Stimulated activated CD8-positive, alpha-beta memory T cell treated with anti-CD3 and anti-CD28 coated beads, Interleukin-4, amount 100 ng/mL, for 4 hours (primary cell): ENCODE data around the gene ZBTB42.
A peak's percentile ranks its signal among the peaks of the same experiment; 100 is the strongest.
"Not testable (repeated sequence)": the region's sequence is repeated elsewhere in the genome, so short reads cannot be mapped to it uniquely, and the experiment has no call there.

Experiments
- DNase-seq, 2 donors: peaks; one replicate each; pipeline ENCODE4 v3.0.0-alpha.2; 2020; ENCODE audit warnings: low read depth in 2 of 2, low spot score in 1 of 2

The ZBTB42 gene

DNA sequence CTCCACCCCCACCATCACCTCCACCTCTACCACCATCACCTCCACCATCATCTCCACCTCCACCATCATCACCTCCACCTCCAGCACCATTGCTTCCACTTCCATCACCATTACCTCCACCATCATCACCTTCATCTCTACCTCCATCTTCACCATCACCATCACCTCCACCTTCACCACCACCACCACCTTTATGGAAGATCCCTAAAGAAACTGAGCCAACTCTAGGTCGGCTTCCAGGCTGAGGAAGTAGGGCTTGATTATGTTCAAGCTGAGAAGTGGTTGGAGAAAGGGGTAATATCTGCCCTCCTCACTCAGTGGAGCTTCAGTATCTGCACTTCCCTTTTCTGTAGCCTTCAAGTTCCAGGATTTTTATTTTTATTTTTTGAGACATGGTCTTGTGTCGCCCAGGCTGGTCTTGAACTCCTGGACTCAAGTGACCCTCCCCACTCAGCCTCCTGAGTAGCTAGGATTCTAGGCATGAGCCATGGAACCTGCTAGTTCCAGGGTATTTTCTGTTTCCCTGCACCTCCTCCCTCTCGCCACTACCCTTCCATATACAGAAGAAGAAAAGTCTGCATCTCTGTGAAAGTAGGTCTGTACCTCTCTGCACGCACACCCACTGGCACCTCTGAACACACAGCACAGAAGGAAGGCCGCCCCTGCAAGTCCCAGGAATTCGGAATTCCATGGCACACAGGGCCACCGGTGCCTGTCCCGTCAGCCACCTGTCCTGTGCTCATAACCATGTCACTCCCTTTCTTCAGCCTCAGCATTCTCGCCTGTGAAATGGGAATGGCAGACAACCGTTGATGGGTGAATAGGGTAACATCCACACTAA lies 5.9 kb downstream of the ZBTB42 start:
- DNase-seq: no peak

DNA sequence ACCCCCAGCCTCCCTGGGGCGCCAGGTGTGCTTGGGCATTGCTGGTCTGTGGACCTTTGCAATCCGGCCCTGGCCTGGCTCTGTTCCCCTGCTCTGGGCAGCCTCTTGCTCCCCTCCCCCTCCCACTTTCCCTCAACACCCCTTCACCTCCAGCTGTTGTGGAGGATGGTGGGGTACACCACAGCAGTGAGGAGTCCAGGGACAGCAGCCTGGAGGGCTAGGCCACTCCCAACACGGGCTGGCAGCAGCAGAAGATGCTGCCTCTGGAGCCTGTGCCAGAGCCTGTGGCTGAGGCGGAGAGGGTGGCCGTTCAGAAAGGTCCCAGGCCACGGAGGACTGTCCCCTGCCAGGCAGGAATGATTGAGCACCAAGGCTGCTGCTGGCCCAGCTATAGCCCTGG lies 7.6 kb downstream of the ZBTB42 start:
- no peak for DNase-seq

DNA sequence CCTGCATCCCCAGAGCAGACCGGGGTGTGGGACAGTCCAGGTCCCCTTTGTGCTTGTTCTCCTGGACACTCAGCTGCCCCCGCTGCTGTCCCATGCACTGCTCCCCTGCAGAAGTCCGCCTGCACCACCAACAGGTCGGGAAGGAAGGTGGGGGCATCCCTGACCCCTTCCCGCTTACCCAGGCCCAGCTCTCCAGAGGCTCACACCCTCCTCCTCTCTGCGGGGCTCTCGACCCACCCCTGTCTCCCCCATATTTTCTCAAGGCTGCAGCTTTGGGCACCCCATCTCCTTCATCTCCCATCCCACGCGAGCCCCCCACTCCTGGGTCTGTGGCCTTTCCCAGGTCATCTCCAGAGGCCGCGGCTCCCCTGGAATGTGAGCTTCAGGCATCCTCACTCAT lies 9.4 kb downstream of the ZBTB42 start:
- DNase-seq: no peak

DNA sequence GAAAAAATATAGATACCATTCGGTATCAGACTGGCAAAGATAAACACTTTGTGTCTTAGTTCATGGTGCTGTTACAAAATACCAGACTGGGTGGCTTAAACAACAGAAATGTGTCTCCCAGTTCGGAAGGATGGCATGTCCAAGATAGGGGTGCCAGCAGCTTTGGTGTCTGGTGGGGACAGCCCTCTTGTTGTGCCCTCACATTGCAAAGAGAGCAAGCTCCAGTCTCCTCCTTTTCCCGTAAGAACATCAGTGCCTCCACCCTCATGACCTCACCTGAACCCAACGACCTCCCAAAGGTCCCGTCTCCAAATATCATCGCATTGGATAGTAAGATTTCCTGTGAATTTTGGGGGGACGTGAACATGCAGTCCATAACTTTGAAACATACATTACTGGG lies 12.4 kb downstream of the ZBTB42 start:
- DNase-seq: no peak

DNA sequence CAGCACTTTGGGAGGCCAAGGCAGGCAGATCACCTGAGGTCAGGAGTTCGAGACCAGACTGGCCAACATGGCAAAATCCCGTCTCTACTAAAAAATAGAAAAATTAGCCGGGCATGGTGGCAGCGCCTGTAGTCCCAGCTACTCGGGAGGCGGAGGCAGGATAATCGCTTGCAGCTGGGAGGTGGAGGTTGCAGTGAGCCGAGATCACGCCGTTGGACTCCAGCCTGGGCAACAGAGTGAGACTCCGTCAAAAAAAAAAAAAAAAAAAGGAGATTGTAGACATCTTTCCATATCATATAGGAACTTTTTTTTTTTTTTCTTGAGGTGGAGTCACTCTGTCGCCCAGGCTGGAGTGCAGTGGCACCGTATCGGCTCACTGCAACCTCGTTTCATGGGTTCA lies 13.8 kb downstream of the ZBTB42 start:
- DNase-seq: not testable (repeated sequence)

DNA sequence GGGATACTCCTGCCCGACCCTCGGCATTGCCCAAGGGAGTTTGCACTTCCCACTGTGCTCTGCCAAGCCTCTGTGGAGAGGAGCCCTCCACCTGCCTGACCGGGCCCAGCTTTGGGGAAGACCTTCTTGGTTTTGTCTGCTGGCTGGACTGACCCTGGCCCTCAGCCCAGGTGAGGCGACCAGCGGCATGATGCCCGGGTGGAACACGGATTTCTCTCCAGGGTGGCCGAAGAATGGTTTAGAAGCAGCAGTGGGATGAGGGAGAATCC lies 15.6 kb downstream of the ZBTB42 start:
- DNase-seq: no peak

DNA sequence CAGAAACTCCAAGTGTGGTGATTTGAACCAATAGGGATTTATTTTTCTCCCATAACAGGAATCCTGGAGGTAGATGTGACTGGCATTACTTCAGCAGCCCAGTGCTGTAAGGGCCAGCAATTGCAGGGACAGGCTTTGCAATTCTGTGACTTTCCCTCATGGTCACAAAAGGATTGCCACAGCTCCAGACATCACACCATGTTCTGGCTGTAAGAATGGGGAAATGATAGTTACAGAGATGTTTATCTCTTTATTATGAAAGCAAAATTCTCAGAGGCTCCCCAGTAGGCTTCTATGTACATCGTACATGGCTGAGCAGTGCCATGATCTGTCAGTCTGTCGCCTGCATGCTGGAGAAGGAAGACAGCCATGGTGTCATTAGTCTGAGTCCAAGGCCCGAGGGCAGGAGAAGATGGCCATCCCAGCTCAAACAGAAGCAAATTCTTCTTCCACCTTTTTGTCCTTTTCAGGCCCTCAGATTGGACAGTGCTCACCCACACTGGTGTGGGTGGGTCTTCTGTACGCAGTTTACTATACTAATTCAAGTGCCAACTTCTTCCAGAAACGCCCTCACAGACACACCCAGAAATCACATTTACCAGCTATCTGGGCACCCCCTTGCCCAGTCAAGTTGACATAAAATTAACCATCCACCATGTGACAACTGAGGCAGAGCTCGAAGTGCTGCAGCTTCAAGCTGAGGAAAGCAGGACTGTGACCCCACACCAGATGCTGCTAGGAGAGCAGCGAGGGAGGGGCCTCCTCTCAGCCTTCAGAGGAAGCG lies 17.2 kb downstream of the ZBTB42 start:
- no peak for DNase-seq

DNA sequence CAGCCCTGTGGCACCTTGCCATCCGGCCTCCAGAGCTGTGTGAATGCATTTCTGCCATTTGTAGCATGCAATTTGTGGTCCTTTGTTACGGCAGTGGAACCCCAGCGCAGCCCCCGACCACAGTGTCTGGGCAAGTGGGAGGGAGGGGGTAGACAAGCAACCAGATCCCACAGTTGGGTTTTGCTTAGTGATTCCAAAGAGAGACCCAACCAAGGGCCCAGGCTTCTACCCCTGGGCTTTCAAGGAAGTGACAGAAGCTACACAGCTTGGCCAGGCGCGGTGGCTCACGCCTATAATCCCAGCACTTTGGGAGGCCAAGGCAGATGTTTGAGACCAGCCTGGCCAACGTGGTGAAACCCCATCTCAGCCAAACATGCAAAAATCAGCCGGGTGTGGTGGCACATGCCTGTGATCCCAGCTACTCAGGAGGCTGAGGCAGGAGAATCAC lies 17.8 kb downstream of the ZBTB42 start:
- DNase-seq: no peak

DNA sequence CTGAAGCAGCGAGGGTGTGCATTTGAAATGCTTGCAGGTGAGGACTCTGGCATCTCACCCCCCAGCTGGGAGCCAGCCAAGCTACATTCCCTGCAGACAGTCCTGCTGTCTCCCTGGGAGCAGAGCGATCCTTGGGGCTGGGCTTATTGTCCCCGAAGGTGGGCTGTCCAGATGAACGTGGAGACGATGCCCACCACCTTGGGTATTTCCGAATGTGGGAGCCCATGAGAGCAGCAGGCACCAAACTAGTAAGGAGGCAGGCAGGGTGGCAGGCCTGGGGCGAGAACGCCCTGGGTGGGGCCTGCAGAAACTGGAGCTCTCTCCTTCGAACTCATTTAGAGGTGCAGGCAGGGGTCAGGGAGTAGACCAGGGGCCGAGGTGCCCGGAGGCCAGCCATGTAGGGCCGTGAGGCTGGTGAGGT lies 18.5 kb downstream of the ZBTB42 start:
- DNase-seq: no peak

DNA sequence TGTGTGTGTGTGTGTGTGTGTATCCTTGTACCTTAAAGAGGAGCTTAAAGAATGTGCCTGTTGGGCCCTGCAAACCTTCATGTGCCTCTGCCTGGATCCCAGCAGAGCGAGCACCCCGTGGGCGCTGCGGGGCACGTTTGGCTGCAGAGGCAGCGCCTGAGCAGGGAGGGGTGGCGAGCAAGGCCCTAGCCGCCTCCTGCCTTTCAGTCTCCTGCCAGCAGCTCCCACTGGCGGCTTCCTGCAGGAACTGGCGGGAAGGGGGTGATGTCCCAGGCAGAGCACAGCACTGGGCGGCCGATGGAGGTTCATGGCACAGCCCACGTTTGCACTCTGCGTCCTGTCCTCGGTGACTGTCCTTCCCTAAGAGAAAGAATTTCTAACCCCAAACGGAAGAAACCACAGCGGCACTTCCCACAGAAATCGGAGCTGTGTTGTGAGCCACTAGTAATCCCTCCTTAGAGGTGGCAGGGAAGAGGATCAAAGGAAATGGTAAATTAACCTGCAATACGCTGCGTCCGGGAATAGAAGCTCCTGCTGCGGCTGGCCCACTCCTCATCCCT lies 19.8 kb downstream of the ZBTB42 start:
- DNase-seq: no peak

DNA sequence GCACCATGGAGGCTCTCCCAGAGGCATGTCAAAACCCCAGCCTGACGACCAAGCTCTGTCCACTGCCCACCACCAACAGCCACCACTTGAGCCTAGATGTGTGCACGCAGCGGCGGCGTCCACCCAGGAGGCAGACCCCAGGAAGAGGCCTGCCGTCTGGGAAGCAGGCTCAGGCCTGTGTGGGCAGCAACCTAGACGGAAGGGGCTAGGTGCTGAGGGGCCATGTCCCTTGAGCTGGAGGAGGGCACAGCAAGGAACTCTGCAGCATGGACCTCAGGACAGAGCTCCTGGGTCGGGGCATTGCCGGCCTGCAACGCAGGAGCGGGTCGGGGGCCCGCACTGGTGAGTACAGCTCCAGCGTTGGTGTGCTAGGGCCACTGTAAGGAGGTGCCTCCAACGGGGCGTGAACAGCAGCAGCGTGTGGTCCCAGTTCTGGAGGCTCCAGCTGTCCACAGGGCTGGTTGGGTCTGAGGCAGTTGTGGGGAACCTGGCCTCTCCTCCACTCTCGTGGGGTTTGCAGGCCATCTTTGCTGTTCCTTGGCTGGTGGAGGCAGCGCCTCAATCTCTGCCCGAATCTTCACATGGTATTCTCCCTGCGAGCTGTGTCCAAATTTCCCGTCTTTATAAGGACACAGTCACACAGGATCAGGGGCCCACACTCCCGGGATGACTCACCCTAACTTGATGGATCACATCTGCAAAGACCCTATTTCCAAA lies 20.5 kb downstream of the ZBTB42 start:
- DNase-seq: no peak

DNA sequence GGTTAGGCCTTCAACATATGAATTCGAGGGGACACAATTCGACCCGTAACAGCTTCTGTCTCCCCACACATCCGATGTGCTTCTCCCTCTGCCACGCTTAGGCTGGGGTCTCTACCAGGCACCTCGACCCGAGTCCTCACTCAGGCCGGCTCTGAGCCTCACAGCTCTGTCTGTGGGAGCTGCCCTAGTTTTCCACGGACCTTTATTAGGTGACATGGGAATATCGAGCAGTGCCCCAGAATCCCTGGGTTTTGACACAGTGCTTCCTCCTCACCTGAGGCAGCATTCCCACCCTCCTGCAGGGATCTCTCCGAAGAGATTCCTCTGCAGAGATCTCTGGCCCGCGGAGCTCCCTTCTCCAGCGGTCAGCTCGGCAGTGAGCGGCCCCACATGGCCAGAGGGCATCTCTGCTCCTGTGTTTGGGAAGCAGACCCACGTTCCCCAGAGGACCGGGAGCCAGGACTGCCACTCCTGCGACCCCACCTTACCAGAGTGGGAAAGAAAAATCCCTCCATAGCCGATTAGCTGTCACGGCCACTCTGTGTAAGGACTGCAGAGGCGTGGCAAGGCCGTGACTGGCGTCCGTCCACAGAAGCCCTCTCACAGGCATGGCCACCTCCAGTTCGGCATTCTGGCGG lies 21.2 kb downstream of the ZBTB42 start:
- no peak for DNase-seq

DNA sequence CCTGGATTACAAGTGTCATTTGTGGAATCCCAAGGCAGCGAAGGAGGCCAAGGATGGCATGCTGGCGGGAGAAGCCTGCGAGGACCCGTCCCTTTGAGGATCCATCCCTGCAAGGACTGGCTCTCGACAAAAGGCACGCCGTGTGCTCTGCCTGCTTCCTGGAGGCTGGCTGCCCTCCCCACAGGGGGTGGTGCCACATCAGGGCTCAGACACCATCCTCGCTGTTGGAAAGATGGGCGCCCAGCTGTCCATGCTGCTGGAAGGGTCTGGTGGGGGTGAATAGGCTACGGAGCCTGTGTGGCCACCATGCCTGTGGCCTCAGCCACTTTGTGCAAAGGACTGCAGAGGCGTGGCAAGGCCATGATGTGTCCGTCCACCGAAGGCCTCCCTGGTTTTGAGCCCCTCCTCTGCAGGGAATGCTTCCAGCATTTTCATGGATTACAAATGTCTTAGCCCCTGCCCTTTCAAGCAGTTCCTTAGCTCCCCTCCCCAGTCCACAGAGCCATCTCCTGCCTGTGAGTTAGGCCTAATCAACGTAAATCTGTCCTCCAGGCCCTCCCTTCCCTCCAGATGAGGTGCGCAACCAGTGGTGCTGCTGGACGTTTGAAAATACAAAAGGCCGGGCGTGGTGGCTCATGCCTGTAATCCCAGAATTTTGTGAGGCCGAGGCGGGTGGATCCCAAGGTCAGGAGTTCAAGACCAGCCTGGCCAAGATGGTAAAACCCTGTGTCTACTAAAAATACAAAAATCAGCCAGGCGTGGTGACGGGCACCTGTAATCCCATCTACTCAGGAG lies 22.1 kb downstream of the ZBTB42 start:
- DNase-seq: no peak

DNA sequence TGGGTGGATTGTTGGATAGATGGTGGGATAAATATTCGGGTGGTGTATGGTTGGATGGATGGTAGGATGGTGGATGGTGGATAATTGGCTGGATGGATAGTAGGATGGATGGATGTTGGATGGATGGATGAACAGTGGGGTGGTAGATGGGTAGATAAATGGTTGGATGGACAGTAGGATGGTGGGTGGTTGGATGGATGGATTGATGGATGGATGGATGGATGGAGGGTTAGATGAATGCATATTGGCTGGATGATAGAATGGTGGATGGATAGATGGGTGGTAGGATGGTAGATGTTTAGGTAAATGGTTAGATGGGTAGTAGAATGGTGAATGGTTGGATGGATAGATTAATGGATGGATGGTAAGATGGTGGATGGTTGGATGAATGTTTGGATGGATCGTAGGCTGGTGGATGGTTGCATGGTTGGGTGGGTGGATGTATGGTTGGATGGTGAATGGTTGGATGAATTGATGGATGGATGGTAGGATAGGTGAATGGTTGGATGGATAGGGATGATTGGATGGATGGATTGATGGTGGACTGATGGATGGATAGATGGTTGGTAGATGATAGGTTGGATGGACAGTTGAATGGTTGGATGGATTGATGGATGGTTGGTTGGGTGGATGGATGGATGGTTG lies 23.6 kb downstream of the ZBTB42 start:
- no peak for DNase-seq

DNA sequence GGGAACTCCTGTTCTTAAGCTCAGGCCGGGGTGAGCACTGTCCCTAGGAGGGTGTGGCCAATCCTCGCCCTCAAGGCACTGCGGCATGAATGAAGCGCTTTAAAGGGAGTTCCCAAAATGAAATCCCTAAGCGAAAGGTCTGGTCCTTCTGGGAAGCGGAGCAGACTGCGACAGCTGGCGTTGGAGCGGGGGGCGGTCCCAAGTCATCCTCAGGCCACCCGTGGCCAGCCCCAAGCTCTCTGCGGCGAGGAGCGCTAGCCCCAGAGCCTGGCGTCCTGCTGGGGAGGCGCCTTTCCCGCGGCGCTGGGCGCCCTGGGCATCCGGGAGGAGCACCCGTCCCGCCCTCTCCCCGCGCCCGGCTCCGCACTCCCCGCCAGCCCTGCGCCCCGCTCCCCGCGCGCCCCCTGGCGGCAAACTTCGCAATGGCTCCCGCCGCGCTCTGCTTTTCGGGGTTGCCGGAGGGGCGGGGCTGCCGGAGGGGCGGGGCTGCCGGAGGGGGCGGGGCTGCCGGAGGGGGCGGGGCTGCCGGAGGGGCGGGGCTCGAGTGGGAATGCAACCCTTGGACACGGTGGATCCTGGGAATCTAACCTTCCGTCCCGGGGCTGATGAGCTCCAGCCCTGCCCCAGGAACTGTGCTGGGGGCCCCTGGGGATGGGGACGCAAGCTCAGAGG lies 25.4 kb downstream of the ZBTB42 start:
- peak; percentile 79 to 95 for DNase-seq

DNA sequence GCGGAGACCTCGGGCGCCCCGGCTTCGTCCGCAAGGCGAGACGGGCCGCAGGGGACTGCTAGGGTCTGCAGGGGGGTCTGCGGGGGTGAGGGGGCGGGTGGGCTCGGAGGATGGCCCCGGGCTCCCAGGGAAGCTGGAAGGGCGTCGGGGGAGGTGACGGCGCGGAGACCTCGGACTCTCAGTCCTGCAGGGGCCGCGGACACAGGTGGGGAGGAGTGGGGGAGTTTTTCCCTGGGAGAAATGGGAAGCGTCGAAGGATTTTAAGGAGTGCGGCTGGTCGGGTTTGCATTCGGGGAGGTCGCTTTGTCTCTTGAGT lies 25.9 kb downstream of the ZBTB42 start:
- no peak for DNase-seq

DNA sequence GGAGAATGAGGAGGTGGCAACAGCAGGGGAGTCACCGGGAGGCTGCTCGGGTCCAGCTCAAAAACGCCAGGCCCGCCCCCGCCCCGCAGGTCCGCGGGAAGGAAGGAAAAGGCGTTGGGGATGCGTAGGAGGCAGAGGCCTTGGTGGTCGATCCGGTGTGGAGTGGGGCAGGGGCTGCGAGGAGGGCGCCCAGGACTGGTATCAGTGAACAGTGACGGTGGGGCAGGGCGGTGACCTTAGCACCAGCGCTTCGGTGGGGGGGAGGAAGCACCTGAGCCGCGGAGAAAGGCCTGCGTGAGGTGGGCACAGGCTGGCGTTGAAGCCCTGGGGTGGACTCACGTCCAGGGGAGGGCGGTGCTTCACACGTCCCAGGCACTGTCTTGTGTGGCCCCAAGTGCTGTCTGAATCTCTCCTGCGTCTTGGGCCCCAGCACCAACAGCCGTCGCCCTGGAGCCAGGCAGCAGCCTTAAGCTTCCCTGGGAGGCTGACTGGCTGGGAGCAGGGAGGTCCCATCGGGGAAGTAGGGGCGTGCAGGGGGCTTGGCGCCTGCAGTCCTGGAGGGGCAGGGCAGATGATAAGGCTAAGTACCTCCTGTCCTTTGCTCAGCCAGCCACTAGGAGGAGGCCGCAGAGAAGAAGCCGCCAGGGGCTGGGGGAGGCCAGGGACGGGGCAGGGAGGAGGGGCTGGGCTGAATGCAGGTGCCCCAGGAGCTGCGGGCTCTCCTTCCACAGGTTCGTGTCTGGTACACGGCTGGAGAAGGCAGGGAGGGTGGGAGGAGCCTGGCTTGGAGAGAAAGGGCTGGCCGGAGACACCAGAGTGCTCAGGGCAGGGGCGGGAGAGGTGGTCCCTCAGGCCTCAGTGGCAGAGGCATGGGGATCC lies 26.5 kb downstream of the ZBTB42 start:
- DNase-seq: no peak

DNA sequence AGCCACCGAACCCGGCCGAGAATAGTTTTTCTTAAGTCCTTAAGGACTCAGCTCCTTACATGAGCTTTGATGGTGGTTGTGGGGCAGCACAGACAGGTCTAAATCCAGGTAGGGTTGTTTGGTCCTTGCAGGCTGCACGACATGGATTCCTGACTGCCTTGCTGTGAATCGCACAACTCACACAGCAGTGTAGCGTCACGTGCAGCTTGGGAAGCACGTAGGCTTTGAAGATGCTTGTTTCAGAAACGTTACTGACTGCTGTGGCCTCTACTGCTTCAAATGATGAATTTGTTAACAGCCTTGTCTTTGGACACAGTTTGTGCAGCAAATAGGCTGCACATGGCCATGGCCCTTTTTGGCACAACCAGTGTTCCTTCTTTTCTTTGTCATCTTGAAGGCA lies 29.9 kb downstream of the ZBTB42 start:
- no peak for DNase-seq
